ENCODE data around the gene ZNF814. TPM values are rescaled to one million over a fixed set of nuclear protein-coding genes. Genes with fewer than 3 reads are reported as not detected.
"Not testable (repeated sequence)": the region's sequence is repeated elsewhere in the genome, so short reads cannot be mapped to it uniquely, and the experiment has no call there.

ZNF814 gene
- polyA plus RNA-seq, 3 donors: 2.5 to 6.3 (median 3.8) TPM

DNA sequence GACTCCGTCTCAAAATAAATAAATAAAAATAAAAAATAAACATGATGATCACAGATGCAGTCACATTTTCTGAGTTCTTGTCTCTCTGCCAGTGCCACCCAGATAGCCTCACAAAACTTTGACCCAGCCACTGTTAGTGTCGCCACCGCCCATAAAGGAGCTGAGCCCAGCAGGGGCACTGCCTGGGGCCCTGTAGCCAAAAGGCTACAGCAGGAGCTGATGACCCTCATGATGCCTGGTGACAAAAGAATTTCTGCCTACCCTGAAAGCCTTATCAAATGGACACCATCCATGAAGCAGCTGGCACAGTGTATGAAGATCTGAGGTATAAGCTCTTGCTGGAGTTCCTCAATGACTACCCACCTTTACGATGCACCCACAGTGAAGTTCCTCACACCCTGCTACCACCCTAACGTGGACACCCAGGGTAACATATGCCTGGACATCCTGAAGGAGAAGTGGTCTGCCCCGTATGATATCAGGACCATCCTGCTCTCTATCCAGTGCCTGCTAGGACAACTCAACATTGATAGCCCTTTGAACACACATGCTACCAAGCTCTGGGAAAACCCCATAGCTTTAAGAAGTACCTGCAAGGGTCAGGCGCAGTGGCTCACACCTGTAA is 20.9 kb downstream of the ZNF814 start:
- Mint-ChIP-seq H3K4me1 (no peaks in the 10 kb centered on the region), H3K27me3 (ENCODE audit: low read depth in 3 of 3) (no peaks in the 10 kb centered on the region), H3K36me3 (peaks cover 45 to 49% of the 10 kb centered on the region in 2 donors), H3K27ac (no peak overlapping the region), H3K4me3 (no peak overlapping the region), H3K9me3 (peaks cover 41 to 93% (median 81%) of the 10 kb centered on the region in 7 donors)
- peaks cover 29 to 53% of the 10 kb centered on the region in 2 donors for H3K36me3 ChIP-seq (replicated peaks in 1 of 2; ENCODE audit: control insufficient read depth in 1 of 2, insufficient read depth in 2 of 2, low read length in 2 of 2)
- H3K27me3 ChIP-seq (ENCODE audit: control insufficient read depth in 2 of 2, insufficient read depth in 2 of 2, low read length in 2 of 2): no peaks in the 10 kb centered on the region
- intact Hi-C loops (cut with micrococcal nuclease): no loop called here
- peak overlapping the region in 1 of 3 experiments; percentile 25 for H3K4me3 ChIP-seq (replicated peaks in 1 of 3; ENCODE audit: low read depth in 2 of 3, low read length in 3 of 3)
- H3K4me1 ChIP-seq (ENCODE audit: control insufficient read depth in 1 of 2, insufficient read depth in 2 of 2, low read length in 2 of 2): no peaks in the 10 kb centered on the region
- peaks cover 81 to 82% of the 10 kb centered on the region in 2 donors for H3K9me3 ChIP-seq (replicated peaks in 1 of 2; ENCODE audit: control insufficient read depth in 1 of 2, insufficient read depth in 1 of 2, low read length in 2 of 2)
- no peak overlapping the region for H3K9ac ChIP-seq (ENCODE audit: insufficient read depth, low read length, poor library complexity, severe bottlenecking)
- no peak overlapping the region for H2AFZ ChIP-seq (ENCODE audit: insufficient read depth, low read depth, low read length, poor library complexity, severe bottlenecking)
- no peaks in the 10 kb centered on the region for H3K79me2 ChIP-seq (ENCODE audit: insufficient read depth, low read length)
- H3K4me2 ChIP-seq (replicated peaks; ENCODE audit: extremely low read depth, low read length, poor library complexity, severe bottlenecking): no peak overlapping the region
- no peak for DNase-seq
- H3K27ac ChIP-seq (ENCODE audit: low read depth in 1 of 2, low read length in 2 of 2): no peak overlapping the region
- H4K20me1 ChIP-seq (ENCODE audit: insufficient read depth, low read length): no peaks in the 10 kb centered on the region
- WGBS (ENCODE audit: insufficient coverage): 100% methylated on average over 5 of the region's 7 CpGs
- no peak for TF ChIP-seq CTCF (IDR thresholded peaks at IDR 0.05)

DNA sequence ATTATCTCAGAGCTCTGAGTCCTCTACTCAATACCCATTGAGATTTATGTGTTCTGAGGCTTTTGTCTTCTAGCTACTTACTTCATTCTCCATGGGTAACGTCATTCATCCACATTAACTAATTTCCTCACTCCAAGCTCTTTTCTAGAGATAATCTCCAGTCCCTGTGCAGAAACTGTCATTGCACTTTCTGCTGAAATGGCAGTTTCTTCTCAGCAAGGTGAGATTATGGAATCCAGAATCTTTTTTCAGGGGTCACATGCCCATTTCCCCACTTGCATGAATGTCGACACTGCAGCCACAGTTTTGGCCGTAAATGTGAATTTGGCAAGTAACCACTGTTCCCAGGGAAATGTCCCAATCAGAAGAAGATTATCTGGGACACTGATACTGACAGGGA is 26.5 kb downstream of the ZNF814 start:
- intact Hi-C loops (cut with micrococcal nuclease); H4K20me1 ChIP-seq (ENCODE audit: insufficient read depth, low read length); H3K9ac ChIP-seq (ENCODE audit: insufficient read depth, low read length, poor library complexity, severe bottlenecking); H3K27me3 ChIP-seq (ENCODE audit: control insufficient read depth in 2 of 2, insufficient read depth in 2 of 2, low read length in 2 of 2); H3K27ac Mint-ChIP-seq; H3K4me1 Mint-ChIP-seq; H3K4me1 ChIP-seq (ENCODE audit: control insufficient read depth in 1 of 2, insufficient read depth in 2 of 2, low read length in 2 of 2); H3K4me2 ChIP-seq (replicated peaks; ENCODE audit: extremely low read depth, low read length, poor library complexity, severe bottlenecking); DNase-seq; H2AFZ ChIP-seq (ENCODE audit: insufficient read depth, low read depth, low read length, poor library complexity, severe bottlenecking); H3K79me2 ChIP-seq (ENCODE audit: insufficient read depth, low read length); H3K4me3 Mint-ChIP-seq; H3K27me3 Mint-ChIP-seq (ENCODE audit: low read depth in 3 of 3); H3K27ac ChIP-seq (ENCODE audit: low read depth in 1 of 2, low read length in 2 of 2); H3K4me3 ChIP-seq (replicated peaks in 1 of 3; ENCODE audit: low read depth in 2 of 3, low read length in 3 of 3): not testable (repeated sequence)
- H3K9me3 Mint-ChIP-seq: peaks cover 17 to 87% (median 60%) of the 10 kb centered on the region in 7 donors
- no CpG with 5 or more reads among the region's 3 CpGs for WGBS (ENCODE audit: insufficient coverage)
- H3K9me3 ChIP-seq (replicated peaks in 1 of 2; ENCODE audit: control insufficient read depth in 1 of 2, insufficient read depth in 1 of 2, low read length in 2 of 2): peaks cover 67 to 72% of the 10 kb centered on the region in 2 donors
- H3K36me3 Mint-ChIP-seq: peaks cover 77 to 90% of the 10 kb centered on the region in 2 donors
- H3K36me3 ChIP-seq (replicated peaks in 1 of 2; ENCODE audit: control insufficient read depth in 1 of 2, insufficient read depth in 2 of 2, low read length in 2 of 2): peaks cover 67 to 95% of the 10 kb centered on the region in 2 donors

DNA sequence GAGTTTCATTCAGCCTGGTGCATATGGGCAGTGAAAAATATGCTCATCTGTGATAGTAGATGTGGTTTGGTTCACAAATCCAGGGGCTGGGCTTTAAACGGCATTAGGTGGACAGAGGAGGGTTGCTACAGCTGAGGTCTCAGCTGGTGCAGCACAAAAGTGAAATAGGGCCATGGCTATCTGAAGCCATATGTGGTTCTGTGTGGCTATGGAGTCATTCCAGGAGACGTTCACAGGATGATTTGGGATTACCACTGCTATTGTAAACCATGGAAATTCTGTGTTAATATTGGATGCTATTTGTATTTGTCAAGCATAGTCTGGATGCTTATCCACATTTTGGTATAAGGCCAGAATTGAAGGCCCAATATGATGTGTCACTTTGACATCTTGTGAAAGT is 34.7 kb downstream of the ZNF814 start:
- H3K27me3 ChIP-seq (ENCODE audit: control insufficient read depth in 2 of 2, insufficient read depth in 2 of 2, low read length in 2 of 2); H3K4me3 ChIP-seq (replicated peaks in 1 of 3; ENCODE audit: low read depth in 2 of 3, low read length in 3 of 3); H3K27ac ChIP-seq (ENCODE audit: low read depth in 1 of 2, low read length in 2 of 2); H2AFZ ChIP-seq (ENCODE audit: insufficient read depth, low read depth, low read length, poor library complexity, severe bottlenecking); intact Hi-C loops (cut with micrococcal nuclease); H3K27me3 Mint-ChIP-seq (ENCODE audit: low read depth in 3 of 3); H3K4me3 Mint-ChIP-seq; H3K4me2 ChIP-seq (replicated peaks; ENCODE audit: extremely low read depth, low read length, poor library complexity, severe bottlenecking); DNase-seq; H4K20me1 ChIP-seq (ENCODE audit: insufficient read depth, low read length); H3K9ac ChIP-seq (ENCODE audit: insufficient read depth, low read length, poor library complexity, severe bottlenecking): not testable (repeated sequence)
- H3K4me1 Mint-ChIP-seq: peaks cover 19% of the 10 kb centered on the region
- H3K9me3 Mint-ChIP-seq: peaks cover 4 to 39% (median 21%) of the 10 kb centered on the region in 7 donors
- peaks cover 8 to 16% of the 10 kb centered on the region in 2 donors for H3K9me3 ChIP-seq (replicated peaks in 1 of 2; ENCODE audit: control insufficient read depth in 1 of 2, insufficient read depth in 1 of 2, low read length in 2 of 2)
- 100% methylated on average over 1 of the region's 2 CpGs for whole genome bisulfite sequencing (ENCODE audit: insufficient coverage)
- H3K27ac Mint-ChIP-seq: peak overlapping the region in 1 of 7 donors; percentile 40
- H3K36me3 ChIP-seq (replicated peaks in 1 of 2; ENCODE audit: control insufficient read depth in 1 of 2, insufficient read depth in 2 of 2, low read length in 2 of 2): peaks cover 29 to 63% of the 10 kb centered on the region in 2 donors
- peaks cover 39 to 70% of the 10 kb centered on the region in 2 donors for H3K36me3 Mint-ChIP-seq
- peaks cover 9 to 14% of the 10 kb centered on the region in 2 donors for H3K4me1 ChIP-seq (ENCODE audit: control insufficient read depth in 1 of 2, insufficient read depth in 2 of 2, low read length in 2 of 2)
- H3K79me2 ChIP-seq (ENCODE audit: insufficient read depth, low read length): peaks cover 36% of the 10 kb centered on the region
